22Rv1 (cell line): ENCODE measurements around the gene SIAH3.
"Not testable (repeated sequence)": the region's sequence is repeated elsewhere in the genome, so short reads cannot be mapped to it uniquely, and the experiment has no call there.

Experiments
- H3K27ac ChIP-seq: fragments of 450-650 bp; 2 replicates; pipeline ENCODE4 v1.5.1; 2017
- ZFX ChIP-seq: fragments of 450-650 bp; IDR thresholded peaks from 2 replicates; pipeline ENCODE4 v1.6.1; 2017; ENCODE audit warnings: antibody characterized with exemption, borderline replicate concordance
- TF ChIP-seq, protein P1 (sequence below): fragments of 450-650 bp; IDR thresholded peaks from 2 replicates; pipeline ENCODE4 v1.5.1; 2017; ENCODE audit warnings: mild to moderate bottlenecking

SIAH3 gene

DNA sequence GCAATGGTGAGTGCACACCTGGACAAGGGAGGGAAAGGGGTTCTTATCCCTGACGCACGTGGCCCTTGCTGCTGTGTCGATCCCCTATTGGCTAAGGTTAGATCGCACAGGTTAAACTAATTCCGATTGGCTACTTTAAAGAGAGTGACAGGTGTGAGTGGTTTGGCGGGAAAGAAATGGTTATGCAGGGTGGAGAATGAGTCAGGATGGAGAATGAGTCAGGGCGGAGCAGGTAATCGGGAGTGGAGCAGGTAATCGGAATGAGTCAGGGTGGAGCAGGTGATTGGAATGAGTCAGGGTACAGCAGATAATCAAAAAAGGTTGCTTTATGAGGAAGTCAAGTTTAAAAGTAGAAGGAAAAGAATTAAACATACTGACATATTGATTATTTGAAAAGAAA, 24.4 kb upstream of the SIAH3 start:
- TF ChIP-seq, protein P1, sequence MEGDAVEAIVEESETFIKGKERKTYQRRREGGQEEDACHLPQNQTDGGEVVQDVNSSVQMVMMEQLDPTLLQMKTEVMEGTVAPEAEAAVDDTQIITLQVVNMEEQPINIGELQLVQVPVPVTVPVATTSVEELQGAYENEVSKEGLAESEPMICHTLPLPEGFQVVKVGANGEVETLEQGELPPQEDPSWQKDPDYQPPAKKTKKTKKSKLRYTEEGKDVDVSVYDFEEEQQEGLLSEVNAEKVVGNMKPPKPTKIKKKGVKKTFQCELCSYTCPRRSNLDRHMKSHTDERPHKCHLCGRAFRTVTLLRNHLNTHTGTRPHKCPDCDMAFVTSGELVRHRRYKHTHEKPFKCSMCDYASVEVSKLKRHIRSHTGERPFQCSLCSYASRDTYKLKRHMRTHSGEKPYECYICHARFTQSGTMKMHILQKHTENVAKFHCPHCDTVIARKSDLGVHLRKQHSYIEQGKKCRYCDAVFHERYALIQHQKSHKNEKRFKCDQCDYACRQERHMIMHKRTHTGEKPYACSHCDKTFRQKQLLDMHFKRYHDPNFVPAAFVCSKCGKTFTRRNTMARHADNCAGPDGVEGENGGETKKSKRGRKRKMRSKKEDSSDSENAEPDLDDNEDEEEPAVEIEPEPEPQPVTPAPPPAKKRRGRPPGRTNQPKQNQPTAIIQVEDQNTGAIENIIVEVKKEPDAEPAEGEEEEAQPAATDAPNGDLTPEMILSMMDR: no peak
- TF ChIP-seq ZFX: no peak

DNA sequence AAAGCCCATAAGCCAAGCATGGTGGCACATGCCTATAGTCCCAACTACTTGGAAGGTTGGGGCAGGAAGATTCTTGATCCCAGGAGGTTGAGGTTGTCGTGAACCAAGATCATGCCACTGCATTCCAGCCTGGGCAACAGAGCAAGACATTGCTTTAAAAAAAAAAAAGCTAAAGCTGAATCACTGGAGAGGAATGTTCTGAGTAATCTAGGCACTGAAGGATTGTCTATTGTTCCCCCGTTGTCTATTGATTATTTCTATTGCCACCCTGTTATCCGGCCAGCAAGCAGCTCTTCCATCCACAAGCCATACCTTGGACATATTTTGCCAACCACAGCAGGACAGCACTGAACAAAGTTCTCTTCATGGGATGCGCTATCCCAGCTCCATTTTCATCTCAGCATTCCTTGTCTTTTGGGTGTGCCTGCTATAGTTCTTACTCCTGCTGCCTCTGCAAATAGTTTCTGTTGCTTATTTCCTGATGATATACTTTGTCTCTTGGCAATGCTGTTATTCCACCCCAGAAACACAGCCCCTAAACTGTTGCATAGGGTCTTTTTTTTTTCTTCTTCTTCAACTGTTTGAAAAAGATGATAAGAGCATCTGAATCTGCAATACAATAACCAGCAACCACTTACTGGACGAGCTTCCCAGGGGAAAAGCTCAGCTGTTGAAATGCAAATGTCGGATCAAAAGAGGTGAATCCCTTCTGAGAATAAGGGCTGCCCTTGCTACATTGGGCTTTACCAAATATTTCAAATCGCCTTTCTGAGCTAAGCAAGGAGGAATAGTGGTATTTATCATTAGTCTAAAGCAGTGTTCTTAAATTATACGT, 22.2 kb upstream of the SIAH3 start:
- H3K27ac ChIP-seq: no peak overlapping the region
- TF ChIP-seq, protein P1: no peak
- no peak for TF ChIP-seq ZFX

More for the DNA sequence above, 24.4 kb upstream of the SIAH3 start:
- no peak overlapping the region for H3K27ac ChIP-seq

DNA sequence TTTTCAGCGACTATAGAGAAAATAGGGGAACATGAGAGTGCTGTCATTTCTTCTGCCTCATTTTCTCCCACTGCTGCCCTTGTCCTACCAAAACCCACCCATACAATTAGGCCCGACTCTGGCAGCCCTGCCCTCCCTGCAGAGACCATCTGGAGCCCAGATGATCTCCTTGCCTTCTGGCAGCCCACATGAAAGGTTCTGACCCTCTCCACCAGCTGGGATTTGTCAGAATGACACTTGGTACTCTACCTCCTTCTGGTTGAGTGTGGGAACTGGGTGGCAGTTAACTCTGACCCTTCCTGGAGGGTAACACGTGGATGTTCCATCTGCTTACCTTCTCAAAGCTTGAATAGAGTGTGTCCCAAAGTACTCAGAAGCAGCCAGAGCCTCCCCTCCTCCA, 21.0 kb upstream of the SIAH3 start:
- TF ChIP-seq, protein P1: no peak
- TF ChIP-seq ZFX: no peak
- no peak overlapping the region for H3K27ac ChIP-seq

DNA sequence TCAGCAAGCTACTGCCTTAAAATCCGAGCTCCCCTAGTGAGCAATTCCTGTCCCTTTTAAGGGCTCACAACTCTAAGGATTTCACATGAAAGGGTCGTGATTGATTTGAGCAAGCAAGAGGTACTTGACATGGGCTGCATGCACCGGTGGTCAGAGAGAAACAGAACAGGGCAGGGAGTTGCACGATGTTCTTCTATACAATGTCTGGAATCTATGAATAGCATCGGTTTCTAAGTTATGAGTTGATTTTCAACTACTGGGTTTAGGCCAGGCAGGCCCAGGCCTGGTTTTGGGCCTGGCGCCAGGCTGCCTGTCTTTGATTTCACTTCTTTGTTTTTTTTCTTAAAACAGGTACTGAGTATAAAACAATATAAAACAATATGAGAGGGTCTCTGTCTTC, 19.6 kb upstream of the SIAH3 start:
- H3K27ac ChIP-seq: not testable (repeated sequence)

DNA sequence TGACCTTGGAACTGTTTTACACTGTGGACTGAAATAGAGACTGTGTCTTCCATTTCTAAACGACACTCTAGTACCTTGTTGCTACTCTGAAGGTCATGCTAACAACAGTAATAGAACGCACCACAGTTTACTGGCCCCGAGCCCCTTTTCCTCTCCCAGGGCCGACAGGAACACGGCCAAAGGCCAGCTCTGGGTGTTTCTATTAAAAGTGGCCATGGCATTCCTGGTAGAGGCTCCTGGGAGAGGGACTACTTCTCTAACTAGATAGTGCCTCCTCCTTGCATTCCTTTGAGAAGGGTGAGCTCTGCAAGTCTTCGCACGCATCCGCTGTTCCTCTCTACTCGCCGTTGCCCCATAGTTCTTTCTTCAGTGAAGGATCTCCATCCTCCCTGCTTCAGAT, 18.7 kb upstream of the SIAH3 start:
- TF ChIP-seq, protein P1: no peak
- no peak for TF ChIP-seq ZFX
- no peak overlapping the region for H3K27ac ChIP-seq

DNA sequence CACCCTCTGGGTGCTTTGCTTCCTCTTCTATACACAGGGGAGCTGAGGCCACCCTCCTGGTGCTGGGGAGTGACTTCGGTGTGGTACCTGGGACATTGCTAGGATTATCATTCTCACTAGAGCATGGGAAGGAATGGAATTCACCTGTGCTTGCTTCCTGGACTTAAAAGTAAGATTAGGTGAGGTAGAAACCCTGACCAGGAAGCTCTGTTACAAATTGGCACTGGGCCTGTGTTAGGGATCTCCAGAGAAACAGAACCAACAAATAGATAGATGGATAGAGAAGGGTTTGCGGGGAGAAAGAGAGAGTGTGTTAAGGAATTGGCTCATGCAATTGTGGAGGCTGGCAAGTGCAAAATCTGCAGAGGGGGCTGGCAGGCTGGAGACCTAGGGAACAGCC, 13.9 kb upstream of the SIAH3 start:
- TF ChIP-seq ZFX: no peak
- TF ChIP-seq, protein P1: no peak
- no peak overlapping the region for H3K27ac ChIP-seq

DNA sequence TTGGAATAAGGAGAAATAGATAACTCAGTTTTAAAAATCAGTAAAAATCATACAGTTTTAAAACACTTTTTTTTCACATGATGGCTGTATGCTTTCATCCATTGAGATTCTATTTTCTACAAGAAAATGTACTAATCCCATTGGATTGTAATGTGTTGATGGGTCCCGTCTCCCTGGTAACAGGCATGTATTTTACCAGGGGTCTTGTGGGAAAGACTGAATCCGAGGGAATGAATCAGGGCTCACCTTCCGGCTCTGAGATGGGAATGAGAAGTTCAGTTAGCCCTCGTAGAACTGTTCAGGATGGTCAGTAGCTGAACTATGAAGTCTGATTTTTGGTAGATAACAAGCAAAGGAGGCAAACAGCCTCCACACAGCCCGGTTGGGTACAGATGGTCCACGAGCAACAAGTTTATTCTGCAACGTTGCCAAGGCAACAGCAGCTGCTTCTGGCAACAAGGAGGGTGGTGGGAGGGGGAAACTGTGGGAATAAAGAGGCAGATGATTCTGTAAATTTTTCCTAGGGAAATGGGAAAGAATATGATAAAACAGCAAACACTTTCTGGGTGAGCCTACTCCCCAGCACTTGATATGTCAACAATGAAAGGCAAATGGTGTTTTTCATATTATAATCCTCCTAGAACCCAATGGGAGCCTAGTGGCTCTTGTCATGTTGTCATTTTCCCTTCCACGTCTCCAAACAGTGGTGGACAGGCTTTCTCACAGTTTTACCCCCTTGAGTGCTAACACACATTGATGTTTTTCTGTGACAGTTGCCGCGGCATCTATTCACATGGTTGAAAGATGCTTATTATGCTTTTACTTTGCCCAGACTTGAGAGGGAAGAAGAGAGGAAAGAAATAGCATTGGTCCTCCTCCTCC, 12.4 kb upstream of the SIAH3 start:
- no peak for TF ChIP-seq ZFX
- TF ChIP-seq, protein P1: no peak
- no peak overlapping the region for H3K27ac ChIP-seq
